SKM-1 (cell line): ENCODE measurements around the gene SUGT1.
"Not testable (repeated sequence)": the region's sequence is repeated elsewhere in the genome, so short reads cannot be mapped to it uniquely, and the experiment has no call there.

Source experiments
- DNase-seq: peaks from one replicate; lab custom pipeline; 2025; ENCODE audit not compliant: unreplicated experiment; lab: John Stamatoyannopoulos, UW

SUGT1 gene

DNA sequence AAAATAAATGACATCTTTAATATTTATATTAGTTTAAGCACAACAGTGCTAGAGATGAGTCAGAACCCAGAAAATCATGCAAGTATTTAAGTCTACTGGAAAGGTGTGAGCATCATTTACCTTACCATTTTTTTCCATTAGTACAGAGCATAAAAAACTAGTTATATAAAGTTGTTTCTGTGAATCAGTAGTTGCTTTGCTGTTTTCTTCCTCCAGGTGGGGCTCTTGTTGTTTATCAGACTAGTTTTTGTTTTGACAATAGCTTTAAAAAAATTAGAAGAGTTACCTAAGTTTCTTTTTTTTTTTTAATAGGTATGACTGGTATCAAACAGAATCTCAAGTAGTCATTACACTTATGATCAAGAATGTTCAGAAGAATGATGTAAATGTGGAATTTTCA is 12.7 kb downstream of the SUGT1 start:
- DNase-seq: no peak

DNA sequence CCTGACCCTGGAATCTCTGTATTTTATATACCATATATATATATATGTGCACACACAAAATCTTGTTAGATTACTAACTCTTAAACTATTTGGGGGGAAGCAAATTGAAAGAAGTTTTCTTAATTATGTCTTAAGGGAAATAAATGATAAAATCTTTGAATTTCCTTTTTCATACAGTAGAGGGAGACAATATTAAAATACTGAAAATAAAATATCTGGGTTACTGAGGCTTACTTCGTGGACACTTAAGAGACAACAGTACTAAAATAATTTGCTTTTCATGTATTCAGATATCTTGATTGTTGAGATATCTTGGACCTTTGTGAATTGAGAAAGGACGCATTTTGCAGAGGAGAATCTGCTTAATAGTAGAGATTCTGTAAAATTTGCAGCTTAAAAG is 17.0 kb downstream of the SUGT1 start:
- DNase-seq: no peak

- no peak for DNase-seq
Measured at GRCh38 chr13:52670726-52671125, 18.1 kb downstream of the SUGT1 start.

DNA sequence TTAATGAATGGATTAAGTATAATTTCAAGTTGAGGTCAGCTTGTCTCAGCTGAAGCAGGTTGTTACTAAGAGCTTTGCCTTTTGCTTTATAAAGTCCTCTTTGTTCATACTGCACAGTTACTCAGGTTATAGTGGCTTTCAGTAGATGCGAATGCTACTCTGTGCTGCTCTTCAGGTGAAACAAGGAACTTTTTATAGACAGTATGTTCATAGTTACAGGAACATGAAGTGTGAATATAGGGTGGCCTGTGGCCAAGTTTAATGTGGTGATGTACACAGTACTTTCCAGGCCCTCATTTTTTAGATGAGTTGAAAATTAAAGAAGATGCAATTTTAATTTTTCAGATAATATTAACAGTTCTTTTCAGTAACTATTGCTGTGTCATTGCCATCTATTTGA is 20.8 kb downstream of the SUGT1 start:
- DNase-seq: no peak

DNA sequence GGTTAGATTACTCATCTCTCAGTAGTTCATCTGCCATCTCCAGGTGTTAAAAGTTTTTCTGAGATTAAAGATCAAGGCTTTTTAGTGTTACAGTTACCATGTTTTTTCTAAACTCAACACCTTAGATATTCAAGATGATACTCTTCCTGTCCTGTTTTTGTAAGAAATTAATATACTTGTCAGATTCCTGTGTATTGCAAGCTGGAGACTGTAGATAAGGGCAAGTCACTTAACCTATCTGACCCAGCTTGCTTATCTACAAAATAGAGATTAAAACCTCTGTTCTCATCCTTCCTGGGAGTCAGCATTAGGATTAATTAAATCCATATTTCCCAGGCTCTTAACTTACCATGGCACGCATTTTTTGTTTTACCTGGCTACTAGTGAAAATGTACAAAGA is 25.2 kb downstream of the SUGT1 start:
- DNase-seq: no peak

- DNase-seq: not testable (repeated sequence)
Measured at GRCh38 chr13:52685806-52686205, 33.2 kb downstream of the SUGT1 start.

- no peak for DNase-seq
Measured at GRCh38 chr13:52686376-52686775, 33.7 kb downstream of the SUGT1 start.

DNA sequence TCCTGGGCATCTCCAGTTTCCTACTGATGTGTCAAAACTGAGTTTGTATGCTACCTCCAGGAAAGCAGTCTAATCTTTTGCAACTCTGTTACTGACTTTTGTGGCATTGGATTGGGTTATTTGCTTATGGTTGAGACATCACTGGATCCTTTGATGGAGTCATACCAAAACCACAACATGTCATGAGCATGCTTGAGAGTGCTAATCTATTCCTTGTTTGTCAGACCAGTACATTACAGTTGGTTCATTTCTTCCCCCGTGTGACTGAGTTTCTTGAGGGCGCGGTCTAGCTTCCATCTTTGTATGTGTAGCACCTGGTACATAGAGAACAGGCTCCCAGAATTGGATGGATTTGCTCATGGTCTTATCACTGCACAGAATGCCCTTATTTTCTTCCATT is 43.2 kb downstream of the SUGT1 start:
- DNase-seq: peak; percentile 55

- no peak for DNase-seq
Measured at GRCh38 chr13:52696566-52696965, 43.9 kb downstream of the SUGT1 start.

DNA sequence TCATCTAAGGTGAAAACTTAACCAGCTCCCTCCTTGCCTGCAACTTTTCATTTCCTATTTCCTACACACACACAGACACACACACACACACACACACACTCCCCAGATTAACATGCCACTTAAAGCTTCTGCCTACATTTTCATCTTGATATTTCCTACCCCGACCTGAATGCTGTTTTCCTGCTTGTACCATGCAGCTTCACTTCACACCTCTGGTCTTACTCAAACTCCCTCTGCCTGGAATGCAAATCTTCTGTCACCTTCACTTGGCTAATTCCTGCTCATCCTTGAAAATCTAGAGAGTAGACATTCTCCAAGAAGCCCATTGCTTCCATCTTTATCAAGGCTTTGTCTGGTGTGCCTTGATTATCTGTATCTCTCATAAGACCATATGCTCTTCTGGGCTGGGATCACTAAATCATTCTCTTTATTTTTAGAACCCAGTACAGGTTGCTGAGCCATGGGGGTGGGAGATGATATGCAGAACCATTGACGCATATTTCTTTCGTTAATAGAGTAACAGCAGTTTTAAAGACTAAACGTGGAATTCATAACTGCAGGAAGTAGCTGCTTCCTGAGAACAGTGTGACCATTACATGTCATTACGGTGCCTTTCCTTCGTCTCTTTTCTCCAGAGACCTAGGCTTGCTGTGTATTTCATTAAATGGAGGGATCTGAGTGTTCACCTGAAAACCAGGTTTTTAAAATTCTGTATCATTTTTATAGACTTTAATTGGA is 49.3 kb downstream of the SUGT1 start:
- DNase-seq: no peak

GRCh38 chr13:52703482-52703881 is 50.8 kb downstream of the SUGT1 start:
- DNase-seq: no peak

- DNase-seq: no peak
Measured at GRCh38 chr13:52706081-52706480, 53.4 kb downstream of the SUGT1 start.

DNA sequence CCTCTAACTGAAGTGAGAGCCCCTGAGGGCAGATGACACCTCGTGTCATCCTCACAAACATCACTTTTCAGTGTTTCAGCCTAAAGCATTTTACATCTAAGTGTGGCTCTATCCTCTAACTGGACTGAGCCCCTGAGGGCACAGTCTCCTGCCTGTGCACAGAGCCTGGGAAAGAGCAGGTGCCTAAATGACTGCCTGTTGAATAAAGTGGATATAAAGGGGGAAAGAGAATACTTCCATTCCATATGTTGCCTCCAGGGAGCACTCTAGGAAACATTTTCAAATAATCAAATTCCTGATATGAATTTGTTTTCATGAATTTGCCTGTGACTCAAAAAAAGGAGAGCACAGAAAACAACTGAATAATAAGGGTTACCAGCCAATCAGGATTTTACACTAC is 54.7 kb downstream of the SUGT1 start:
- DNase-seq: no peak

GRCh38 chr13:52708266-52708665 is 55.6 kb downstream of the SUGT1 start:
- DNase-seq: not testable (repeated sequence)

GRCh38 chr13:52711286-52711685 is 58.6 kb downstream of the SUGT1 start:
- DNase-seq: no peak

DNA sequence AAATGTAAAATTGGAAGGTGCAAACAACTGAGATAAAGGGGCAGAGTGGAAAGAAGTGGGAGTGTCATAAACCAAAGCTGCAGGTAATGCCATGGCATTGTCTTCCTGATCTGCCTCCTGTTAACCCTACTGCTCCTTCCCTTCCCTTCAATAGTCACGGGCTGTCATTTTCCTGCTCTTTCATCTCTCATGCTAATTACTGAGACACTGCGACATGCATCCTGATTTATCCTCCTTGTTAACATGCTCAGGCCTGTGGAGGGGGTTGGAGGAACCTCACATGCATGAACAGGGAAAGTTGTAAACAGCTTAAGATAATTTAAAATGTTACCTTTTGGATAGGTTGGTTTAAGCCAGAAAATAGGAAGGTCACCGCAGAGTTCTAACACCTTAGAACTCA is 59.7 kb downstream of the SUGT1 start:
- DNase-seq: no peak

DNA sequence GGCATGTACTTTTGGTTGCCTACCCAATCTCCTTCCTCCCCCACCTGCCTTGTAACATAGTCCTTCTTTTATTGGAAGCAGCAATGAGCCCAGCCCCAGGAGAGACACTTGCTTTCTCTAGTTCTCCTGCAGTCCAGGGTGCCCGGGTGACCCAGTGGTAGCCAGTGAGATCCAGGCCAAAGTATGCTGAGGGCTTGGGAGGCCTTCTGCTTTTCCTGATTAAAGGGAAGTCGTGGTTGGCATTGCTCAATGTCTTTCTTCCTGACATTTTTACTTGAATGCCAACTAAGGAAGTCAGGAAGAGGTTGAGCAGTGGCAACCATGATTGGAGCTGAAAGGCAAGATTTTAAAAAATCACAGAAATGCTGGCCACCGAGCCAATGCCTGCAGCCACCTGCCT is 61.3 kb downstream of the SUGT1 start:
- peak; percentile 33 for DNase-seq

DNA sequence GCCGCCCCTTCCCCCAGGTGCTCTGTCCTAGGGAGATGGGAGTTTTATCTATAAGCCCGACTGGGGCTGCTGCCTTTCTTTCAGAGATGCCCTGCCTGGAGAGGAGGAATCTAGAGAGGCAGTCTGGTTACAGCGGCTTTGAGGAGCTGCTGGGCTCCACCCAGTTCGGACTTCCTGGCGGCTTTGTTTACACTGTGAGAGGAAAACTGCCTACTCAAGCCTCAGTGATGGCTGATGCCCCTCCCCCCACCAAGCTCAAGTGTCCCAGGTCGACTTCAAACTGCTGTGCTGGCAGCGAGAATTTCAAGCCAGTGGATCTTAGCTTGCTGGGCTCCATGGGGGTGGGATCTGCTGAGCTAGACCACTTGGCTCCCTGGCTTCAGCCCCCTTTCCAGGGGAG is 68.3 kb downstream of the SUGT1 start:
- not testable (repeated sequence) for DNase-seq

DNA sequence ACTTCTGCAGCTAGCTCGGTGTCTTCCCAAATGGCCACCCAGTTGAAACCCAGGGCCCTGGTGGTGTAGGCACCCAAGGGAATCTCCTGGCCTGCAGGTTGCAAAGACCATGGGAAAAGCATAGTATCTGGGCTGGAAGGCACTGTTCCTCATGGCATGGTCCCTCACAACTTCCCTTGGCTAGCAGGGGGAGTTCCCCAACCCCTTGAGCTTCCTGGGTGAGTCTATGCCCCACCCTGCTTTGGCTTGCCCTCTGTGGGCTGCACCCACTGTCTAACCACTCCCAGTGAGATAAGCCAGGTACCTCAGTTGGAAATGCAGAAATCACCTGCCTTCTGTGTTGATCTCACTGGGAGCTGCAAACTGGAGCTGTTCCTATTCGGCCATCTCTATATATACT is 68.7 kb downstream of the SUGT1 start:
- DNase-seq: not testable (repeated sequence)

DNA sequence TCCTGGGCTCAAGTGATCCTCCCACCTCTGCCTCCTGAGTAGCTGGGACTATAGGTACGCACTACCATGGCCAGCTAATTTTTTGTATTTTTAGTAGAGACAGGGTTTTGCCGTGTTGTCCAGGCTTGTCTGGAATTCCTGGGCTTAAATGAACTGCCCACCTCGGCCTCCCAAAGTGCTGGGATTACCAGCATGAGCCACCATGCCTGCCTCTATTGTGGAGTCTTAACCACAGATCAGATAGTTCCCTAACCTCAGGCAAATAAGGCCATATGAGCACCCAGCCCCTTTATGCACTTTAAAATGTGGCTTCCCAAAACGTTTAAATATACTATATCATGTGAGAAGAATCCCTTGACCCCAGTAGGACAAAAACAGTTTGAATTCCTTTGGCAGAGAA is 70.5 kb downstream of the SUGT1 start:
- no peak for DNase-seq

GRCh38 chr13:52725302-52725701 is 72.7 kb downstream of the SUGT1 start:
- DNase-seq: no peak

- no peak for DNase-seq
Measured at GRCh38 chr13:52726258-52726657, 73.6 kb downstream of the SUGT1 start.

GRCh38 chr13:52734075-52734623 is 81.5 kb downstream of the SUGT1 start:
- DNase-seq: no peak
